LNCAP (cell line): ENCODE results near the gene FAM13A.

Experiments used
- TF ChIP-seq, protein P1 (sequence below): fragments of 450-650 bp; IDR thresholded peaks from 2 replicates; pipeline ENCODE4 v1.5.1; 2017; ENCODE audit warnings: mild to moderate bottlenecking

Gene FAM13A

DNA sequence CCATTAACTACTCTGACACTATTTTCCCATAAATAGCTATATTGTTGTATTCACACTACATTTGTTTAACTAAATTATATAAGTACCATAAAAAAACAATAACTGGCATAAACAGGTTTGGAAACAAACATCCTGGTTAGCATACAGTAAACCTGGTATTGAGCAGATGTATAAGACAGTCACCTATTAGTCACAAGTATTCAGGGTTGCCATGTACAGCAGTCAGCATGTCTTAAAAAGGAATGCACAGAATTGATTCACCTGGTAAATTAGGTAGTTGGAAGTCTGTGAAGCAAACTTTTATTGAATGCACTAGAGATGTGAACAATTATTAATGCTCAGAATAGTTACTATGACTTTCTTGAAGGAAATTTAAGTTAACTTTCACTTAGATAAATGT, 137.9 kb downstream of the FAM13A start:
- TF ChIP-seq, protein P1, sequence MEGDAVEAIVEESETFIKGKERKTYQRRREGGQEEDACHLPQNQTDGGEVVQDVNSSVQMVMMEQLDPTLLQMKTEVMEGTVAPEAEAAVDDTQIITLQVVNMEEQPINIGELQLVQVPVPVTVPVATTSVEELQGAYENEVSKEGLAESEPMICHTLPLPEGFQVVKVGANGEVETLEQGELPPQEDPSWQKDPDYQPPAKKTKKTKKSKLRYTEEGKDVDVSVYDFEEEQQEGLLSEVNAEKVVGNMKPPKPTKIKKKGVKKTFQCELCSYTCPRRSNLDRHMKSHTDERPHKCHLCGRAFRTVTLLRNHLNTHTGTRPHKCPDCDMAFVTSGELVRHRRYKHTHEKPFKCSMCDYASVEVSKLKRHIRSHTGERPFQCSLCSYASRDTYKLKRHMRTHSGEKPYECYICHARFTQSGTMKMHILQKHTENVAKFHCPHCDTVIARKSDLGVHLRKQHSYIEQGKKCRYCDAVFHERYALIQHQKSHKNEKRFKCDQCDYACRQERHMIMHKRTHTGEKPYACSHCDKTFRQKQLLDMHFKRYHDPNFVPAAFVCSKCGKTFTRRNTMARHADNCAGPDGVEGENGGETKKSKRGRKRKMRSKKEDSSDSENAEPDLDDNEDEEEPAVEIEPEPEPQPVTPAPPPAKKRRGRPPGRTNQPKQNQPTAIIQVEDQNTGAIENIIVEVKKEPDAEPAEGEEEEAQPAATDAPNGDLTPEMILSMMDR = no peak

- TF ChIP-seq, protein P1 = no peak
These were observed 145.5 kb downstream of the FAM13A start for GRCh38 chr4:88911246-88912212.

DNA sequence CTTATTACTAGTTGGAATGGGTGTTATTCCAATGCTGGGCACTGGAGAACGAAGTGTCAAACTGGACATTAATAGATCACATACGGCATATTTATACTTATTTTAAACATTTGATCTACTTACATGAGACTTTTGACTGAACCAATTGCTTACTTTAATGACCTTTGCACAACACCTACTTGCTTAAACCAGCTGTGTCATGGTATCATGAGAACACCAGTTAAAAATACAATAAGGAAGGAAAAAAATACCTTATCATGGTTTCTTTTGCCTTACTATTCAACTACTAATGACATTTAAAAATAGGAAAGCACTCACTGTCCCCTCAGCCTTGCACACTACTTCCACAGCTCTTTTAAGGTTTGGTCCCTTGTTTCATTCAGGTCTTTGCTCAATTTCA, 146.9 kb downstream of the FAM13A start:
- TF ChIP-seq, protein P1 = no peak

GRCh38 chr4:88908521-88908920, 148.5 kb downstream of the FAM13A start:
- TF ChIP-seq, protein P1 = no peak

DNA sequence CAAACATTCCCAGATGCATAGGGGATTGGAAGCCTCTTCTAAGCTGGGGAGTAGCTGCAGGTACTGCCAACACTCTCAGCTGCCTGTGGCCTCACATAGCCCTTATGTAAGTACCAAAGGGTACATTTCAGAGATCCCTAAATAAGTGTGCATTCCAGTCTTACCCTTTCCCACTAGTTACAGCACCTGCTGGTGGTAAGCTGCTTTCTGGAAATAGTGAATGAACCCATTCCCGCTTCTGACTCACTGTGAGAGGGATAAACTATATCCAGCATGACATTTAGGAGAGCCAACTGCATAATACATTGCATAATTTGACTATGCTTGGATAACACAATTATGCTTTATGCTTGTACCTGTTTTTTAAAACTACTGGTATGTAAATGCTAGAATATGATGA, 149.0 kb downstream of the FAM13A start:
- TF ChIP-seq, protein P1 = no peak

- TF ChIP-seq, protein P1 = no peak
These were observed 149.5 kb downstream of the FAM13A start for GRCh38 chr4:88907478-88907877.

GRCh38 chr4:88900432-88900831, 156.6 kb downstream of the FAM13A start:
- TF ChIP-seq, protein P1 = no peak
